SK-N-SH (cell line): ENCODE data around the gene PLD1. TPM values are rescaled to one million over a fixed set of nuclear protein-coding genes. Genes with fewer than 3 reads are reported as not detected.

ENCODE experiments used
- CTCF ChIA-PET: fragments of 300-600, 350-600 bp; formaldehyde crosslinking; extraction: SDS; loops from one replicate; lab custom pipeline; 2021; lab: Yijun Ruan, JAX
- POLR2A ChIA-PET: fragments of 350-600 bp; sonication (Branson Sonifier 250); formaldehyde crosslinking; extraction: SDS; loops from one replicate; lab custom pipeline; 2020; ENCODE audit warnings: antibody characterized with exemption, inconsistent platforms; lab: Yijun Ruan, JAX
- DNase-seq: peaks from one replicate; pipeline ENCODE4 v3.0.0; 2012
- H2AFZ ChIP-seq: fragments of 200-600 bp; sonication (generic); 2 replicates; pipeline ENCODE4 v1.8.1; 2016; ENCODE audit warnings: antibody characterized with exemption, mild to moderate bottlenecking, low read depth
- H3F3A ChIP-seq: fragments of 200-600 bp; sonication (generic); replicated peaks from 2 replicates; pipeline ENCODE3; 2016; ENCODE audit warnings: antibody characterized with exemption, mild to moderate bottlenecking; ENCODE audit not compliant: insufficient read depth
- H3K27ac ChIP-seq, 2 experiments: fragments of 200-500 bp in 1 of 2; fragments of 200-600 bp in 1 of 2; sonication (Bioruptor generic) in 1 of 2; sonication (generic), shearing (Covaris generic) in 1 of 2; 2 replicates each; pipeline versions ENCODE4 v1.5.1 to v1.6.1; 2014 to 2016; ENCODE audit warnings: low read depth in 2 of 2, inconsistent platforms in 1 of 2, low read length in 1 of 2, mild to moderate bottlenecking in 1 of 2, mixed read lengths in 1 of 2
- H3K27me3 ChIP-seq: fragments of 200-600 bp; sonication (generic), shearing (Covaris generic); 2 replicates; pipeline ENCODE4 v1.6.1; 2016; ENCODE audit warnings: mixed run types; ENCODE audit not compliant: insufficient read depth
- H3K36me3 ChIP-seq, 2 experiments: fragments of 200-500 bp in 1 of 2; fragments of 200-600 bp in 1 of 2; sonication (Bioruptor generic) in 1 of 2; sonication (generic) in 1 of 2; replicated peaks in 1 of 2; 2 replicates each; pipeline versions ENCODE3 to v1.5.1; 2014 to 2016; ENCODE audit warnings: low read length in 1 of 2, mild to moderate bottlenecking in 1 of 2; ENCODE audit not compliant: insufficient read depth in 2 of 2, control insufficient read depth in 1 of 2
- H3K4me1 ChIP-seq, 2 experiments: fragments of 200-500 bp in 1 of 2; fragments of 200-600 bp in 1 of 2; sonication (Bioruptor generic) in 1 of 2; sonication (generic), shearing (Covaris generic) in 1 of 2; 2 replicates each; pipeline versions ENCODE4 v1.5.1 to v1.6.1; 2014 to 2016; ENCODE audit warnings: low read depth in 1 of 2, low read length in 1 of 2, mixed run types in 1 of 2; ENCODE audit not compliant: insufficient read depth in 2 of 2, control insufficient read depth in 1 of 2
- H3K4me2 ChIP-seq: fragments of 200-600 bp; sonication (generic), shearing (Covaris generic); 2 replicates; pipeline ENCODE4 v1.6.1; 2017; ENCODE audit warnings: mixed run types
- H3K4me3 ChIP-seq, 2 experiments: fragments of 200-500 bp in 1 of 2; fragments of 200-600 bp in 1 of 2; sonication (Bioruptor generic) in 1 of 2; sonication (generic), shearing (Covaris generic) in 1 of 2; 2 replicates each; pipeline versions ENCODE4 v1.5.1 to v1.8.1; 2014 to 2016; ENCODE audit warnings: low read depth in 2 of 2, inconsistent platforms in 1 of 2, low read length in 1 of 2, mild to moderate bottlenecking in 1 of 2, mixed read lengths in 1 of 2, moderate library complexity in 1 of 2
- H3K79me2 ChIP-seq: fragments of 200-600 bp; sonication (generic); 2 replicates; pipeline ENCODE4 v1.8.1; 2017; ENCODE audit warnings: mild to moderate bottlenecking; ENCODE audit not compliant: insufficient read depth
- H3K9ac ChIP-seq: fragments of 200-600 bp; sonication (generic); 2 replicates; pipeline ENCODE4 v1.6.1; 2017; ENCODE audit warnings: mixed run types
- H3K9me2 ChIP-seq: fragments of 200-600 bp; sonication (generic); 2 replicates; pipeline ENCODE4 v1.6.1; 2017; ENCODE audit warnings: mixed run types
- H3K9me3 ChIP-seq: fragments of 200-600 bp; sonication (generic); 2 replicates; pipeline ENCODE4 v1.6.1; 2017; ENCODE audit warnings: mixed run types, mild to moderate bottlenecking, moderate library complexity
- H4K20me1 ChIP-seq: fragments of 200-600 bp; sonication (generic); 2 replicates; pipeline ENCODE4 v1.6.1; 2017; ENCODE audit warnings: mild to moderate bottlenecking, mixed run types; ENCODE audit not compliant: insufficient read depth
- CTCF ChIP-seq: fragments of 200-600 bp; sonication (generic); IDR thresholded peaks from 2 replicates; pipeline ENCODE4 v1.6.1; 2017; ENCODE audit warnings: antibody characterized with exemption, mild to moderate bottlenecking, moderate library complexity
- EP300 ChIP-seq, 2 experiments: IDR thresholded peaks; 2 replicates each; pipeline versions ENCODE4 v1.4.0 to v1.6.1; 2012; ENCODE audit warnings: borderline replicate concordance in 1 of 2, low read depth in 1 of 2, low read length in 1 of 2
- FOSL2 ChIP-seq: IDR thresholded peaks from 2 replicates; pipeline ENCODE4 v1.4.0; 2012; ENCODE audit warnings: low read depth, mild to moderate bottlenecking, moderate library complexity, borderline replicate concordance
- FOXJ3 ChIP-seq: sonication (generic); formaldehyde crosslinking; IDR thresholded peaks from 2 replicates; pipeline ENCODE4 v1.5.1; 2020; ENCODE audit warnings: mild to moderate bottlenecking, missing genetic modification reagents
- GABPA ChIP-seq: IDR thresholded peaks from 2 replicates; pipeline ENCODE4 v1.4.0; 2012; ENCODE audit warnings: low read depth, mild to moderate bottlenecking
- GATA2 ChIP-seq: sonication (generic); formaldehyde crosslinking; IDR thresholded peaks from 2 replicates; pipeline ENCODE4 v1.5.0; 2020; ENCODE audit warnings: mild to moderate bottlenecking, missing genetic modification reagents
- JUND ChIP-seq: IDR thresholded peaks from 2 replicates; pipeline ENCODE4 v1.4.0; 2012
- MAX ChIP-seq: IDR thresholded peaks from 2 replicates; pipeline ENCODE4 v1.4.0; 2012; ENCODE audit warnings: low read depth
- MEF2A ChIP-seq: IDR thresholded peaks from 2 replicates; pipeline ENCODE4 v1.4.0; 2012; ENCODE audit warnings: low read depth, borderline replicate concordance
- REST ChIP-seq: IDR thresholded peaks from 2 replicates; pipeline ENCODE4 v1.6.1; 2012; ENCODE audit warnings: mild to moderate bottlenecking, low read depth, low read length, moderate library complexity
- SIN3A ChIP-seq: IDR thresholded peaks from 2 replicates; pipeline ENCODE4 v1.6.1; 2012; ENCODE audit warnings: low read depth, mild to moderate bottlenecking, low read length, moderate library complexity, borderline replicate concordance
- WGBS: methylation state at CpG from one replicate; pipeline ENCODE4 v1.1.6; 2017; ENCODE audit warnings: low lambda C conversion rate; 5-methylcytosine and 5-hydroxymethylcytosine counted together
- polyA plus RNA-seq, 3 experiments: library from polyadenylated mRNA; depleted of rRNA; stranded (reverse); fragments of >200 nt; gene quantifications; 2 replicates each; pipeline ENCODE4 v1.2.3, GENCODE V29; 2012

Gene PLD1
- polyA plus RNA-seq, 1 of the 3 experiments (the other 2 are of a cell fraction), result 6.2 TPM

DNA sequence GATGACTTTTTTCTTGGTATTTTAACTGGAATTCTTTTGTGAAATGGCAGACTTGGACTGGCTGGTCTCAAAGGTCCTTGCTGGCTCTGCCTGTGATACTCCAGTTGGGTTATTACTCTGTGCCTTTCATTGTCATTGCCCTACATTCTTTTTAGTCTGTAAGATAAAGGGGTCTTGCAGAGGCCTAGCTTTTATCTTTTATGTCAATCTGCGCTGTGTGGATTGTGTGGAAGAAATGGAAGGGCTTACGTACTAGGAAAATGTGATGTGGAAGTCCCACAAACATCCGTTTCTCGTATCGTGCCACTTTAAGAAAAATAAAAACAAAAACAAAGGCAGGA lies 24.1 kb upstream of the PLD1 start:
- 95% methylated on average over 5 of the region's 5 CpGs for WGBS
- POLR2A ChIA-PET, result no interaction called here

More for the DNA sequence above, 24.1 kb upstream of the PLD1 start:
- Histone ChIP-seq H3K4me2 (no peak overlapping the region), H4K20me1 (no peaks in the 10 kb centered on the region), H3K27ac (no peak overlapping the region), H3K9me2 (no peaks in the 10 kb centered on the region), H3K4me3 (no peak overlapping the region; a peak in 1 of 4 replicates), H3K9ac (no peak overlapping the region), H3K36me3 (no peaks in the 10 kb centered on the region), H3F3A (peaks cover 9% of the 10 kb centered on the region), H3K27me3 (no peaks in the 10 kb centered on the region), H2AFZ (no peak overlapping the region), H3K4me1 (peaks cover 5 to 8% of the 10 kb centered on the region in 2 experiments; a peak in 3 of 4 replicates), H3K9me3 (no peaks in the 10 kb centered on the region), H3K79me2 (no peaks in the 10 kb centered on the region)
- CTCF ChIA-PET, result interaction anchor here (0.7 to 1.5 kb wide), 7 partner anchors 12 to 507 kb away, joined by 3 to 5 read pairs (median 3); no protein-coding TSS in a partner anchor
- TF ChIP-seq CTCF (no peak), REST (no peak), GABPA (no peak), FOSL2 (no peak), JUND (no peak), EP300 (IDR thresholded peaks at IDR 0.05; ENCODE audit: borderline replicate concordance in 1 of 2, low read depth in 1 of 2, low read length in 1 of 2) (no peak), FOXJ3 (CRISPR knock-in tag) (no peak), MEF2A (no peak), GATA2 (CRISPR knock-in tag) (no peak), SIN3A (no peak), MAX (no peak)
- DNase-seq, result no peak
